HepG2 (cell line): ENCODE measurements around the gene ADAP2. TPM values are rescaled to one million over a fixed set of nuclear protein-coding genes. Genes with fewer than 3 reads are reported as not detected.
A peak's percentile ranks its signal among the peaks of the same experiment; 100 is the strongest.

Source experiments
- ARID2 ChIP-seq: sonication (generic); formaldehyde crosslinking; IDR thresholded peaks from 2 replicates; pipeline ENCODE4 v1.8.1; 2022; ENCODE audit warnings: mild to moderate bottlenecking, missing genetic modification reagents, borderline replicate concordance
- BHLHE40 ChIP-seq: IDR thresholded peaks from 2 replicates; pipeline ENCODE4 v1.6.1; 2011; ENCODE audit warnings: low read length, improper control_type of control experiment
- BORCS8-MEF2B ChIP-seq: sonication (generic); formaldehyde crosslinking; IDR thresholded peaks from 2 replicates; pipeline ENCODE4 v1.8.0; 2022; ENCODE audit warnings: mild to moderate bottlenecking, missing genetic modification reagents
- FOXJ3 ChIP-seq: sonication (generic); formaldehyde crosslinking; IDR thresholded peaks from 2 replicates; pipeline ENCODE4 v1.4.0; 2020; ENCODE audit warnings: missing genetic modification reagents, mild to moderate bottlenecking, borderline replicate concordance
- HMG20B ChIP-seq: conservative IDR thresholded peaks from 2 replicates; pipeline ENCODE4 v1.6.1; 2016; ENCODE audit warnings: missing genetic modification reagents, missing compliant biosample characterization
- HMGA1 ChIP-seq: sonication (generic); formaldehyde crosslinking; conservative IDR thresholded peaks from 2 replicates; pipeline ENCODE4 v1.4.0; 2020; ENCODE audit warnings: missing genetic modification reagents
- KLF9 ChIP-seq: IDR thresholded peaks from 2 replicates; pipeline ENCODE4 v1.6.1; 2016; ENCODE audit warnings: low read depth
- NONO ChIP-seq, 2 experiments: fragments of 450-650 bp in 1 of 2; sonication (generic) in 1 of 2; formaldehyde crosslinking in 1 of 2; IDR thresholded peaks in 1 of 2; conservative IDR thresholded peaks in 1 of 2; 2 replicates each; pipeline versions ENCODE4 v1.6.1 to v1.8.0; 2017 to 2022; ENCODE audit warnings: mild to moderate bottlenecking in 1 of 2, missing genetic modification reagents in 1 of 2, moderate library complexity in 1 of 2
- RFX5 ChIP-seq: IDR thresholded peaks from 2 replicates; pipeline ENCODE4 v1.6.1; 2011; ENCODE audit warnings: low read depth, low read length, improper control_type of control experiment
- SATB2 ChIP-seq: sonication (generic); formaldehyde crosslinking; IDR thresholded peaks from 2 replicates; pipeline ENCODE4 v1.5.0; 2020; ENCODE audit warnings: missing genetic modification reagents
- SRSF4 ChIP-seq: fragments of 200-400 bp; formaldehyde crosslinking; IDR thresholded peaks from one replicate; pipeline ENCODE4 v1.6.1; 2018; ENCODE audit warnings: mild to moderate bottlenecking, low read depth, low read length, moderate library complexity; ENCODE audit not compliant: poor library complexity, severe bottlenecking
- SUZ12 ChIP-seq: fragments of 150-350 bp; IDR thresholded peaks from 2 replicates; pipeline ENCODE4 v1.6.1; 2014; ENCODE audit warnings: low read depth, low read length
- TOE1 ChIP-seq: sonication (generic); formaldehyde crosslinking; IDR thresholded peaks from 2 replicates; pipeline ENCODE4 v1.4.0; 2020; ENCODE audit warnings: mild to moderate bottlenecking, missing genetic modification reagents
- XRCC5 ChIP-seq: fragments of 200-400 bp; formaldehyde crosslinking; optimal IDR thresholded peaks from 2 replicates; pipeline ENCODE3; 2017; ENCODE audit warnings: mild to moderate bottlenecking, low read length
- ZBTB21 ChIP-seq: sonication (generic); formaldehyde crosslinking; IDR thresholded peaks from 2 replicates; pipeline ENCODE4 v1.4.0; 2020; ENCODE audit warnings: missing genetic modification reagents
- ZNF24 ChIP-seq: fragments of 450-650 bp; IDR thresholded peaks from 2 replicates; pipeline ENCODE4 v1.6.1; 2017; ENCODE audit warnings: antibody characterized with exemption, mild to moderate bottlenecking
- ZNF546 ChIP-seq: sonication (generic); formaldehyde crosslinking; conservative IDR thresholded peaks from 2 replicates; pipeline ENCODE4 v1.8.1; 2023; ENCODE audit warnings: mild to moderate bottlenecking, missing genetic modification reagents
- ZNF570 ChIP-seq: sonication (generic); formaldehyde crosslinking; IDR thresholded peaks from 2 replicates; pipeline ENCODE4 v1.4.0; 2020; ENCODE audit warnings: mild to moderate bottlenecking, missing genetic modification reagents, borderline replicate concordance
- ZNF749 ChIP-seq: sonication (generic); formaldehyde crosslinking; IDR thresholded peaks from 2 replicates; pipeline ENCODE4 v1.8.0; 2022; ENCODE audit warnings: mild to moderate bottlenecking, missing genetic modification reagents, moderate library complexity, borderline replicate concordance
- polyA plus RNA-seq, 8 experiments: library from polyadenylated mRNA; depleted of rRNA in 3 of 8; stranded (reverse) in 7 of 8; unstranded in 1 of 8; fragments of >200 nt; fragmentation: Illumina TruSeq in 4 of 8; extraction: Trizol in 4 of 8; gene quantifications; 2 replicates each; pipeline versions ENCODE4 v1.2.1 to v1.2.3, GENCODE V29; 2011 to 2016; ENCODE audit warnings: low read depth in 4 of 8, missing spikeins in 1 of 8, mixed read lengths in 1 of 8; ENCODE audit not compliant: insufficient read depth in 1 of 8
- total RNA-seq, 5 experiments: library from RNA; depleted of rRNA; stranded (reverse); fragments of >200 nt; fragmentation: Illumina TruSeq; extraction: Trizol; gene quantifications; 2 replicates each; pipeline ENCODE4 v1.2.3, GENCODE V29; 2016; ENCODE audit warnings: low read depth in 1 of 5
- TF ChIP-seq, protein P1 (sequence below): sonication (generic); formaldehyde crosslinking; IDR thresholded peaks from 2 replicates; pipeline ENCODE4 v1.5.1; 2020; ENCODE audit warnings: missing genetic modification reagents, mild to moderate bottlenecking, borderline replicate concordance
- TF ChIP-seq, protein P2 (sequence below): IDR thresholded peaks from 2 replicates; pipeline ENCODE4 v1.6.1; 2018; ENCODE audit warnings: missing genetic modification reagents, mild to moderate bottlenecking, missing compliant biosample characterization
- TF ChIP-seq, protein P3 (sequence below): sonication (generic); formaldehyde crosslinking; IDR thresholded peaks from 2 replicates; pipeline ENCODE4 v1.9.0; 2021; ENCODE audit warnings: missing genetic modification reagents, mild to moderate bottlenecking, borderline replicate concordance
- TF ChIP-seq, protein P4 (sequence below): IDR thresholded peaks from 2 replicates; pipeline ENCODE4 v1.6.1; 2016; ENCODE audit warnings: low read depth, borderline replicate concordance

The ADAP2 gene
- total and polyA plus RNA-seq, 2 of the 13 experiments (the other 11 are each of a cell fraction or from before 2014, with no cell fraction given) = 0.51 to 0.70 TPM

GRCh38 chr17:30915833-30916611 is 5.7 kb upstream of the ADAP2 start (continued):
- TF ChIP-seq, protein P1, sequence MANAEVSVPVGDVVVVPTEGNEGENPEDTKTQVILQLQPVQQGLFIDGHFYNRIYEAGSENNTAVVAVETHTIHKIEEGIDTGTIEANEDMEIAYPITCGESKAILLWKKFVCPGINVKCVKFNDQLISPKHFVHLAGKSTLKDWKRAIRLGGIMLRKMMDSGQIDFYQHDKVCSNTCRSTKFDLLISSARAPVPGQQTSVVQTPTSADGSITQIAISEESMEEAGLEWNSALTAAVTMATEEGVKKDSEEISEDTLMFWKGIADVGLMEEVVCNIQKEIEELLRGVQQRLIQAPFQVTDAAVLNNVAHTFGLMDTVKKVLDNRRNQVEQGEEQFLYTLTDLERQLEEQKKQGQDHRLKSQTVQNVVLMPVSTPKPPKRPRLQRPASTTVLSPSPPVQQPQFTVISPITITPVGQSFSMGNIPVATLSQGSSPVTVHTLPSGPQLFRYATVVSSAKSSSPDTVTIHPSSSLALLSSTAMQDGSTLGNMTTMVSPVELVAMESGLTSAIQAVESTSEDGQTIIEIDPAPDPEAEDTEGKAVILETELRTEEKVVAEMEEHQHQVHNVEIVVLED (CRISPR knock-in tag) = no peak
- TF ChIP-seq BHLHE40 (no peak), ZNF546 (CRISPR knock-in tag) (no peak), HMGA1 (CRISPR knock-in tag) (no peak), RFX5 (no peak), ARID2 (CRISPR knock-in tag) (no peak), ZNF749 (CRISPR knock-in tag) (no peak), ZBTB21 (no peak), XRCC5 (no peak), SRSF4 (no peak), SUZ12 (no peak), KLF9 (CRISPR knock-in tag) (no peak), BORCS8-MEF2B (no peak), TOE1 (CRISPR knock-in tag) (0 out of 2 replicates have a peak, but pooled peaks have one; percentile 41), FOXJ3 (CRISPR knock-in tag) (peak; percentile 93), ZNF24 (peak; percentile 55; the same call in 1 of the 2 replicates), SATB2 (no peak), ZNF570 (CRISPR knock-in tag) (no peak), NONO (IDR thresholded peaks at IDR 0.05) (no peak), NONO (CRISPR knock-in tag; conservative IDR thresholded peaks at IDR 0.05) (0 out of 2 replicates have a peak, but pooled peaks have one; percentile 45), HMG20B (no peak)
- TF ChIP-seq, protein P2, sequence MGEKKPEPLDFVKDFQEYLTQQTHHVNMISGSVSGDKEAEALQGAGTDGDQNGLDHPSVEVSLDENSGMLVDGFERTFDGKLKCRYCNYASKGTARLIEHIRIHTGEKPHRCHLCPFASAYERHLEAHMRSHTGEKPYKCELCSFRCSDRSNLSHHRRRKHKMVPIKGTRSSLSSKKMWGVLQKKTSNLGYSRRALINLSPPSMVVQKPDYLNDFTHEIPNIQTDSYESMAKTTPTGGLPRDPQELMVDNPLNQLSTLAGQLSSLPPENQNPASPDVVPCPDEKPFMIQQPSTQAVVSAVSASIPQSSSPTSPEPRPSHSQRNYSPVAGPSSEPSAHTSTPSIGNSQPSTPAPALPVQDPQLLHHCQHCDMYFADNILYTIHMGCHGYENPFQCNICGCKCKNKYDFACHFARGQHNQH = no peak
- TF ChIP-seq, protein P3, sequence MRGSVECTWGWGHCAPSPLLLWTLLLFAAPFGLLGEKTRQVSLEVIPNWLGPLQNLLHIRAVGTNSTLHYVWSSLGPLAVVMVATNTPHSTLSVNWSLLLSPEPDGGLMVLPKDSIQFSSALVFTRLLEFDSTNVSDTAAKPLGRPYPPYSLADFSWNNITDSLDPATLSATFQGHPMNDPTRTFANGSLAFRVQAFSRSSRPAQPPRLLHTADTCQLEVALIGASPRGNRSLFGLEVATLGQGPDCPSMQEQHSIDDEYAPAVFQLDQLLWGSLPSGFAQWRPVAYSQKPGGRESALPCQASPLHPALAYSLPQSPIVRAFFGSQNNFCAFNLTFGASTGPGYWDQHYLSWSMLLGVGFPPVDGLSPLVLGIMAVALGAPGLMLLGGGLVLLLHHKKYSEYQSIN (CRISPR knock-in tag) = no peak
- TF ChIP-seq, protein P4, sequence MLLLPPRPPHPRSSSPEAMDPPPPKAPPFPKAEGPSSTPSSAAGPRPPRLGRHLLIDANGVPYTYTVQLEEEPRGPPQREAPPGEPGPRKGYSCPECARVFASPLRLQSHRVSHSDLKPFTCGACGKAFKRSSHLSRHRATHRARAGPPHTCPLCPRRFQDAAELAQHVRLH = no peak
